Esophagus squamous epithelium (tissue), 5 donors: Measurements from ENCODE around the gene PKD1. TPM values are rescaled to one million over a fixed set of nuclear protein-coding genes. Genes with fewer than 3 reads are reported as not detected.

Experiments used
- DNase-seq: peaks from one replicate; lab custom pipeline; 2025; lab: John Stamatoyannopoulos, UW
- H3K27ac ChIP-seq, 4 donors: fragments of 200-600 bp; sonication (generic); one replicate each; pipeline ENCODE4 v1.5.1; 2016 to 2019; ENCODE audit warnings: mild to moderate bottlenecking in 1 of 4
- H3K27me3 ChIP-seq, 4 donors: fragments of 200-600 bp; sonication (generic); 1 replicate in 3 of 4; 2 replicates in 1 of 4; pipeline versions ENCODE4 v1.5.1 to v1.6.0; 2017 to 2021; ENCODE audit warnings: antibody characterized with exemption in 1 of 4
- H3K36me3 ChIP-seq, 3 donors: fragments of 200-600 bp; sonication (generic); one replicate each; pipeline ENCODE4 v1.5.1; 2016 to 2019
- H3K4me1 ChIP-seq, 3 donors: fragments of 200-600 bp; sonication (generic); one replicate each; pipeline ENCODE4 v1.5.1; 2017 to 2019
- H3K4me3 ChIP-seq, 4 donors: fragments of 200-600 bp; sonication (generic); 1 replicate in 3 of 4; 2 replicates in 1 of 4; pipeline ENCODE4 v1.5.1; 2016 to 2019; ENCODE audit warnings: mild to moderate bottlenecking in 2 of 4, moderate library complexity in 1 of 4
- H3K9me3 ChIP-seq, 3 donors: fragments of 200-600 bp; sonication (generic); one replicate each; pipeline ENCODE4 v1.5.1; 2016 to 2019
- POLR2A ChIP-seq, 4 donors: fragments of 450-650 bp; IDR thresholded peaks; one replicate each; pipeline ENCODE4 v1.6.1; 2017; ENCODE audit warnings: antibody characterized with exemption in 4 of 4, mild to moderate bottlenecking in 4 of 4, moderate library complexity in 3 of 4
- WGBS, 2 donors: methylation state at CpG; one replicate each; pipeline ENCODE4 v1.1.5; 2018; 5-methylcytosine and 5-hydroxymethylcytosine counted together
- intact Hi-C: fragments of 100-400 bp; cut with DNase I; formaldehyde crosslinking; loops from one replicate; pipeline ENCODE4 v1.15.0; 2022
- total RNA-seq, 4 donors: library from RNA; depleted of rRNA; stranded (reverse); fragments of >200 nt; gene quantifications; one replicate each; pipeline ENCODE4 v1.1.0, GENCODE V29; 2016
- TF ChIP-seq, protein P1 (sequence below), 6 experiments: fragments of 450-650 bp in 4 of 6; fragments of 200-600 bp in 2 of 6; sonication (generic) in 2 of 6; IDR thresholded peaks; one replicate each; pipeline ENCODE4 v1.5.1; 2016 to 2019; ENCODE audit warnings: antibody characterized with exemption in 6 of 6, mild to moderate bottlenecking in 4 of 6, moderate library complexity in 4 of 6
- donor health status: DM: yes; HTN: yes; CAD: no.

The PKD1 gene
- total RNA-seq, 4 donors from 2014 or later: 34.1 to 123 (median 64.1) TPM

DNA sequence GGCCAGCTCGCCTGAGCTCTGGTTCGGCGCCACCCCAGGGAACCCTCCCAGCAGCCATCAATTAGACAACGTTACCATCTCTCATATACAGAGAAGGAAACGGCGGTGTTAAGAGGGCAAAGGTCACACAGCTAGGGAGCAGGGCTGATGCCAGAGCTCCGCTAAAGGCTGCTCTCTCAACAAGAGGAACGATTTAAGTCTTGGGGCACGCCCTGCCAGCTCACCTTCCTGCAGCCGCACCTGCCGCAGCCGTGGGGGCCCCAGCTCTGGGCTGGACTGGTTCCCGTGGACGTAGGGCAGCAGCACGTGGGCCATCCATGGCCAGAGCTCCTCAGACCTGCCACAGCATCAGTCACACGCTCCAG is 43.5 kb downstream of the PKD1 start:
- DNase-seq: no peak
- intact Hi-C loops: no loop called here
- no peak for TF ChIP-seq POLR2A (IDR thresholded peaks at IDR 0.05)
- TF ChIP-seq, protein P1, sequence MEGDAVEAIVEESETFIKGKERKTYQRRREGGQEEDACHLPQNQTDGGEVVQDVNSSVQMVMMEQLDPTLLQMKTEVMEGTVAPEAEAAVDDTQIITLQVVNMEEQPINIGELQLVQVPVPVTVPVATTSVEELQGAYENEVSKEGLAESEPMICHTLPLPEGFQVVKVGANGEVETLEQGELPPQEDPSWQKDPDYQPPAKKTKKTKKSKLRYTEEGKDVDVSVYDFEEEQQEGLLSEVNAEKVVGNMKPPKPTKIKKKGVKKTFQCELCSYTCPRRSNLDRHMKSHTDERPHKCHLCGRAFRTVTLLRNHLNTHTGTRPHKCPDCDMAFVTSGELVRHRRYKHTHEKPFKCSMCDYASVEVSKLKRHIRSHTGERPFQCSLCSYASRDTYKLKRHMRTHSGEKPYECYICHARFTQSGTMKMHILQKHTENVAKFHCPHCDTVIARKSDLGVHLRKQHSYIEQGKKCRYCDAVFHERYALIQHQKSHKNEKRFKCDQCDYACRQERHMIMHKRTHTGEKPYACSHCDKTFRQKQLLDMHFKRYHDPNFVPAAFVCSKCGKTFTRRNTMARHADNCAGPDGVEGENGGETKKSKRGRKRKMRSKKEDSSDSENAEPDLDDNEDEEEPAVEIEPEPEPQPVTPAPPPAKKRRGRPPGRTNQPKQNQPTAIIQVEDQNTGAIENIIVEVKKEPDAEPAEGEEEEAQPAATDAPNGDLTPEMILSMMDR (IDR thresholded peaks at IDR 0.05): no peak
- H3K27me3 ChIP-seq: no peaks in the 10 kb centered on the region
- peaks cover 3 to 63% (median 16%) of the 10 kb centered on the region in 3 donors for H3K4me1 ChIP-seq
- H3K27ac ChIP-seq: peak overlapping the region; percentile 56 to 87 (median 65)
- 64 to 65% methylated on average over 5 to 7 of the region's 16 CpGs for WGBS, 2 donors
- H3K4me3 ChIP-seq: peak overlapping the region in 1 of 4 donors; percentile 36
- H3K9me3 ChIP-seq: no peaks in the 10 kb centered on the region
- H3K36me3 ChIP-seq: peaks cover 33 to 97% (median 43%) of the 10 kb centered on the region in 3 donors

DNA sequence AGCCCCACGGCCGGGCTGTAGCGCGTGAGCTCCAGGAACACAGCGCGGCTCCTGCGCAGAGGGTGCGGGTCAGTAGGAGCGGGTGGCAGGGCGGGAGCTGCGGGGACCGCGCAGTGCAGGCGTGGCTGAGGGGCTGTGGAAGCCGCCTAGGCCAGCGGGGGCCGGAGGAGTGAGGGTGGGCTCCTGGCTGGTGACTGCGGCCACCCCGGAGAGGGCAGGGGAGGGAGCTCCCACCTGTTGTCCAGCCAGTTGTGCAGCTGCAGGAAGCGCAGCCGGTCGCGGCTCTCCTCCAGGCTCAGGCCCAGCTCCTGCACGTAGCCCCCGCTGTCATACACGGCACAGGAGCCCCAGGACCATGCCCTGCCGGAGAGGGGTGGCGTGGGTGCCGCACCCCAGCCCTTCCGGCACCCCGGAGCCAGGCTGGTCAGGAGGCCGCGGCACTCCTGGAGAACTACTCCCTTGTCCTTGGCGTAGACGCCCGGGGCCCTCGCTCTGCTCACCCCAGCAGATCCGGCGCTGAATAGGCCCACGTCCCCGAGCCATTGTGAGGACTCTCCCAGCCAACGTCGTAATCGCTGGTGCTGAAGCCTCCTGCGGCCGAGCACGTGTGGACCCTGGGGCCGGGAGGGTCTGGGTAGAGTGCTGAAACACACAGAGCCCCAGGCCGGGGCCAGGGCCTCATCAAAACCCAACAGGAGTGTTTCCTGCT is 44.0 kb downstream of the PKD1 start:
- Histone ChIP-seq H3K9me3 (no peaks in the 10 kb centered on the region), H3K4me3 (peak overlapping the region in 2 of 4 donors; percentile 21 to 36), H3K27ac (peak overlapping the region; percentile 56 to 87 (median 65)), H3K4me1 (peaks cover 3 to 69% (median 16%) of the 10 kb centered on the region in 3 donors), H3K27me3 (no peaks in the 10 kb centered on the region), H3K36me3 (peaks cover 35 to 97% (median 43%) of the 10 kb centered on the region in 3 donors)
- intact Hi-C loops: no loop called here
- DNase-seq: no peak
- WGBS, 2 donors: 76 to 79% methylated on average over 11 to 18 of the region's 49 CpGs
- TF ChIP-seq, protein P1 (IDR thresholded peaks at IDR 0.05): no peak
- TF ChIP-seq POLR2A (IDR thresholded peaks at IDR 0.05): no peak

DNA sequence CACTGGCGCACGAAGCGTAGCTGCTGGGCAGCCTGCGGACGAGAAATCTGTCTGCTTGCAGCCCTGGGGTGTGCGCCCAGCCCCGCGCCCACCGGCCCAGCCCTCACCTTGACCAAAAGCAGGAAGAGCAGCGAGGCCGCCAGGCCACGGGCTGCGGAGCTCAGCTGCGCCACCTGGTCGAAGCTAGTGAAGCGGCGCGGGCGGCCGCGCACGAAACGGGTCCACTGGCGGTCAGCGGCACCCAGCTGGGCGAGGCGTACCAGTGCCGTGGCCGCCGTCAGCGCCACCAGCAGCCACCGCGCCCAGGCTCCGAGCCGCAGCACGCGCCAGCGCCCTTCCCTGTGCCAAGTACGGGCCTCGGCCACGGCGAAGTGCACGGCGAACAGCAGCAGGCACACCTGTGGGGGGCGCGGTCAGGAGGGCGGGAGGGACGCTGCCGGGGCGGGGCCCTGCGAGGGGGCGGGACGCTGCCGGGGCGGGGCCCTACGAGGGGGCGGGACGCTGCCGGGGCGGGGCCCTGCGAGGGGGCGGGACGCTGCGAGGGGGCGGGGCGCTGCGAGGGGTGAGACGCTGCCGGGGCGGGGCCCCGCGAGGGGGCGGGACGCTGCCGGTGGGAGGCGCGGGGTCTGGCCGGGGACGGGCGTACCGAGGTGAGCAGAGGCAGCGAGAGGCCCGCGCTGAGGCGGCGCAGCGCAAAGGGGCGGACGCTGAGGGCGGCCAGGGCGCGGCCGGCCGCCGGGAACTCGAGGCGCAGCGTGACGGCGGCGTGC is 44.7 kb downstream of the PKD1 start:
- H3K36me3 ChIP-seq: peaks cover 40 to 97% (median 40%) of the 10 kb centered on the region in 3 donors
- DNase-seq: no peak
- TF ChIP-seq, protein P1 (IDR thresholded peaks at IDR 0.05): peak in 2 of 6 experiments; percentile 37 to 39
- no peak for TF ChIP-seq POLR2A (IDR thresholded peaks at IDR 0.05)
- 43% methylated on average over 7 of the region's 101 CpGs; no CpG with 5 or more reads in 1 of the 2 donors for WGBS, 2 donors
- H3K4me1 ChIP-seq: peaks cover 3 to 76% (median 16%) of the 10 kb centered on the region in 3 donors
- no peaks in the 10 kb centered on the region for H3K27me3 ChIP-seq
- peak overlapping the region; percentile 61 to 87 (median 66) for H3K27ac ChIP-seq
- intact Hi-C loops: no loop called here
- peak overlapping the region in 2 of 4 donors; percentile 21 to 36 for H3K4me3 ChIP-seq
- no peaks in the 10 kb centered on the region for H3K9me3 ChIP-seq

DNA sequence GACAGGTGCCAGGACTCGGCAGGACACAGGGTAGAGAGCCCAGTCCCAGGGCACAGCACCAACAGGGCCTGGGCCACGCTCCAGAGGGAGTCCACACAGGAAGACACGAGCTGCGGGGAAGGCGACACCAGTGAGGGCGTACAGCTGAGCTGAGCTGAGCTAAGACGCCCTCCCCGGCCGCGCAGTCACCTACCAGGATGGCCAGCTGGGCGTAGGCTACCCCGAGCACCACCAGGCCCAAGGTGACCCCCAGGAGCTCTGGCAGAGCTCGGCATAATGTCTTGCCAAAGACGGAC is 45.3 kb downstream of the PKD1 start:
- 100% methylated on average over 1 of the region's 14 CpGs; no CpG with 5 or more reads in 1 of the 2 donors for WGBS, 2 donors
- H3K36me3 ChIP-seq: peaks cover 34 to 97% (median 40%) of the 10 kb centered on the region in 3 donors
- H3K27ac ChIP-seq: peak overlapping the region; percentile 61 to 87 (median 64)
- no peaks in the 10 kb centered on the region for H3K27me3 ChIP-seq
- intact Hi-C loops: no loop called here
- TF ChIP-seq POLR2A (IDR thresholded peaks at IDR 0.05): no peak
- TF ChIP-seq, protein P1 (IDR thresholded peaks at IDR 0.05): no peak
- DNase-seq: no peak
- H3K4me3 ChIP-seq: no peak overlapping the region
- no peaks in the 10 kb centered on the region for H3K9me3 ChIP-seq
- H3K4me1 ChIP-seq: peaks cover 3 to 81% (median 16%) of the 10 kb centered on the region in 3 donors
